ENCODE data around the gene PRR5L. TPM values are rescaled to one million over a fixed set of nuclear protein-coding genes. Genes with fewer than 3 reads are reported as not detected.
A peak's percentile ranks its signal among the peaks of the same experiment; 100 is the strongest.

Gene PRR5L
- total RNA-seq, 4 donors from 2014 or later: 8.8 to 29.7 (median 9.4) TPM

DNA sequence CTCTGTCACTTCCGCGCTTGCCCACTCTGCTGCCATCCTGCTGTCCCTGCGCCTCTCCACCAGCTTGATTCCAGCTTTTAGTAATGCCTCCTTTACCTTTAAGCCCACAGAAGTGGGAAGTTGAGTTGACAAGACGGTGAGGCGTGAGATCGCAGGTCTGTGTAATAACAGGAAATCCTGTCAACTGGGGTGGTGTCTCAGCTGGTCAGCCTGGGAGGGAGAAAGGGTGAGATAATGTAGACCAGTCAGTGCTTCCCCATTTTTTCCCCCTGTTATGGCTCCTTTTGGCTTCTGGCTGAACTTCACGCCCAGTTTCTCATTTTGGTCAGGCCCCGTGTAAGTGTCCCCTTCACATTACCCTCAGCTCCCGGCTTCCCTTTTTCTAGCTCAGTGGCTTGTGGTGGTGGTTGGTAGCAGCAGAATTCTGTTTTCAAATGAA, 115.1 kb downstream of the PRR5L start:
- Histone ChIP-seq H3K4me1 (peaks cover 0 to 42% (median 9%) of the 10 kb centered on the region in 4 donors), H3K4me3 (no peak overlapping the region), H3K36me3 (no peaks in the 10 kb centered on the region), H3K27ac (peak overlapping the region in 1 of 4 donors; percentile 39), H3K9me3 (no peaks in the 10 kb centered on the region), H3K27me3 (no peaks in the 10 kb centered on the region)
- DNase-seq (ENCODE audit: low spot score in 2 of 2): no peak
- WGBS, 2 donors: 81 to 85% methylated on average over 9 of the region's 9 CpGs
- TF ChIP-seq POLR2A (IDR thresholded peaks at IDR 0.05) (no peak), EP300 (IDR thresholded peaks at IDR 0.05) (peak in 1 of 2 donors; percentile 24)

DNA sequence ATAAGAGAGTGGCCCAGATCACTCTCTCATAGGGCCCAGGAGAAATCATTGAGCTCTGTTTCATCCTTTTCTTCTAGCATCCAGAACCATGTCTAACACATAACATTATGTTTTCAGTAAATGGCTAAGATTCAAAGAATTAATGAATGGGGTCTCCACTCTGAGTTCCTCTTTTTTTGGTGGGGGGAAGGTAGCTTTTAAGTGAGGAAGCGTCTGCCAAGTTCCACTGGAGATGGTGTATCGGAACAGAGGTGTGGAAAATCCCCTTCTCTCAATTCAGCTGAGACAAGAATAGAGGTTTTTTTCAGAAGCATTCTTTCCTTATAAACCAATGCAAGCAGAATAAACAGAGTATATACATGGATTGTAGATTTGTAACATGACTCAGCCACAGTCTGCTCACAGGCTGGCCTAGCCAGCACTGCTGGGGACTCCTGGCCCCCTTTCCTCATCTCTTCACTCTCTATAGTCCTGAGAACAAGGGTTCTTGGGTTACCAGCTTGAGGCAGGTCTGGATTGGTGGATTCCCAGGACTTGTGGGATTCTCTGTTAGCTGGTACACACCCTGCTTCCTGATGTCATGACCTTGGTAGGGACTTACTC, 116.8 kb downstream of the PRR5L start:
- Histone ChIP-seq H3K9me3 (no peaks in the 10 kb centered on the region), H3K4me3 (no peak overlapping the region), H3K4me1 (peaks cover 0 to 35% (median 9%) of the 10 kb centered on the region in 4 donors), H3K36me3 (no peaks in the 10 kb centered on the region), H3K27me3 (no peaks in the 10 kb centered on the region), H3K27ac (no peak overlapping the region)
- WGBS, 2 donors: 68 to 83% methylated on average over 2 of the region's 2 CpGs
- DNase-seq (ENCODE audit: low spot score in 2 of 2): no peak
- TF ChIP-seq POLR2A (IDR thresholded peaks at IDR 0.05) (no peak), EP300 (IDR thresholded peaks at IDR 0.05) (no peak)
- TF ChIP-seq, protein P1, sequence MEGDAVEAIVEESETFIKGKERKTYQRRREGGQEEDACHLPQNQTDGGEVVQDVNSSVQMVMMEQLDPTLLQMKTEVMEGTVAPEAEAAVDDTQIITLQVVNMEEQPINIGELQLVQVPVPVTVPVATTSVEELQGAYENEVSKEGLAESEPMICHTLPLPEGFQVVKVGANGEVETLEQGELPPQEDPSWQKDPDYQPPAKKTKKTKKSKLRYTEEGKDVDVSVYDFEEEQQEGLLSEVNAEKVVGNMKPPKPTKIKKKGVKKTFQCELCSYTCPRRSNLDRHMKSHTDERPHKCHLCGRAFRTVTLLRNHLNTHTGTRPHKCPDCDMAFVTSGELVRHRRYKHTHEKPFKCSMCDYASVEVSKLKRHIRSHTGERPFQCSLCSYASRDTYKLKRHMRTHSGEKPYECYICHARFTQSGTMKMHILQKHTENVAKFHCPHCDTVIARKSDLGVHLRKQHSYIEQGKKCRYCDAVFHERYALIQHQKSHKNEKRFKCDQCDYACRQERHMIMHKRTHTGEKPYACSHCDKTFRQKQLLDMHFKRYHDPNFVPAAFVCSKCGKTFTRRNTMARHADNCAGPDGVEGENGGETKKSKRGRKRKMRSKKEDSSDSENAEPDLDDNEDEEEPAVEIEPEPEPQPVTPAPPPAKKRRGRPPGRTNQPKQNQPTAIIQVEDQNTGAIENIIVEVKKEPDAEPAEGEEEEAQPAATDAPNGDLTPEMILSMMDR (IDR thresholded peaks at IDR 0.05): no peak

DNA sequence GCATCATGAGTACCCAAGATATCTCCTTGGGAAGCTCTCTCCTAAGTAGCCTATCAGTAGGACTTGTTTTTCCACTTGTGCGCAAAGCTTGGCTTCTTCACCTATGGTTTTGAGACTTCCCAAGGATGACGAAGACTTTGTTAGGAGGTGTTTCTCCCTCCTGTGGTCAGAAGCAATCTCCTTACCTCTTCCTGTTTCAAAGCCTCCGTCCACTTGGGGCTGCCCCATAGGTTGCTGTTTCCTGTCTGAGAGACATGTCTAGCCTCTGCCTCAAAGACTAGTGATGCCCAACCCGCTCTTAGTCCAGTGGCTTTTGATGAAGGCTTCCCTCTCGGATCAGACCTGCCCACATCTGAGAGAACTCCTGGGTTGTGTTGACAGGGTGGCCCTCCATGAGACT, 121.1 kb downstream of the PRR5L start:
- Histone ChIP-seq H3K4me1 (peaks cover 0 to 13% (median under 1%) of the 10 kb centered on the region in 4 donors), H3K4me3 (no peak overlapping the region), H3K27ac (no peak overlapping the region), H3K27me3 (no peaks in the 10 kb centered on the region), H3K9me3 (no peaks in the 10 kb centered on the region), H3K36me3 (no peaks in the 10 kb centered on the region)
- 71 to 79% methylated on average over 5 of the region's 5 CpGs for WGBS, 2 donors
- TF ChIP-seq POLR2A (IDR thresholded peaks at IDR 0.05) (no peak), EP300 (IDR thresholded peaks at IDR 0.05) (no peak)
- TF ChIP-seq, protein P1 (IDR thresholded peaks at IDR 0.05): no peak
- DNase-seq (ENCODE audit: low spot score in 2 of 2): no peak

DNA sequence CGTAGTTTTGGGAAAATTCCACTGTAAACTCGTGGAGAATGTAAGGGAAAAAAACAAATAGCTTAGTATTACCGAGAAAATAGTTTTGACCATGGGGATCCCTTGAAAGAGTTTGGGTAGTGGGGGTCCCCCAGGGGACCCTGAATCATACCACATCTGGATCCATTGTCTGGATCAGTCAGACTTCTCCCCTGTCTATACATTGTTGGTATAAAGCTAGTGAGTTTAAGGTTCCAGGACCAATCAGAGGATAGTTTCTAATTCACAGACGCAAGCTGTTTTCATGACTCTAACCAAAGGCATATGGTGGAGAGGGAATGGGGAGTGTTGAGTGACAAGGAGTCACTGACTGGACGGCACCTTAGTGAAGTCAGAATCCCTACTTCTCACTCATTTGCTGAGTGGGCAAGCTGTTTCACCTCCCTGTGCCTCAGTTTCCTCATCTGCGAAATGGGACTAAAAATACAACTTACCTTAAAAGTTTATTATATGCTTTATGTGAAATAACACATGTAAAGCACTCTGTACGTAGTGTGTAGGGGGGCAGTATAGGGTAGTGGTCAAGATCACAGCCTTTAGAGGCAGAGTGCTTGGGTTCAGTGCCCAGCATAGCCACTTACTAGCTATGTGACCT, 123.8 kb downstream of the PRR5L start:
- WGBS, 2 donors: 73 to 86% methylated on average over 7 of the region's 7 CpGs
- Histone ChIP-seq H3K27ac (no peak overlapping the region), H3K4me1 (peaks cover 0 to 15% (median 0%) of the 10 kb centered on the region in 4 donors), H3K4me3 (no peak overlapping the region), H3K36me3 (no peaks in the 10 kb centered on the region), H3K9me3 (no peaks in the 10 kb centered on the region), H3K27me3 (no peaks in the 10 kb centered on the region)
- DNase-seq (ENCODE audit: low spot score in 2 of 2): no peak
- TF ChIP-seq, protein P1 (IDR thresholded peaks at IDR 0.05): no peak
- no peak for TF ChIP-seq POLR2A (IDR thresholded peaks at IDR 0.05)
- no peak for TF ChIP-seq EP300 (IDR thresholded peaks at IDR 0.05)

DNA sequence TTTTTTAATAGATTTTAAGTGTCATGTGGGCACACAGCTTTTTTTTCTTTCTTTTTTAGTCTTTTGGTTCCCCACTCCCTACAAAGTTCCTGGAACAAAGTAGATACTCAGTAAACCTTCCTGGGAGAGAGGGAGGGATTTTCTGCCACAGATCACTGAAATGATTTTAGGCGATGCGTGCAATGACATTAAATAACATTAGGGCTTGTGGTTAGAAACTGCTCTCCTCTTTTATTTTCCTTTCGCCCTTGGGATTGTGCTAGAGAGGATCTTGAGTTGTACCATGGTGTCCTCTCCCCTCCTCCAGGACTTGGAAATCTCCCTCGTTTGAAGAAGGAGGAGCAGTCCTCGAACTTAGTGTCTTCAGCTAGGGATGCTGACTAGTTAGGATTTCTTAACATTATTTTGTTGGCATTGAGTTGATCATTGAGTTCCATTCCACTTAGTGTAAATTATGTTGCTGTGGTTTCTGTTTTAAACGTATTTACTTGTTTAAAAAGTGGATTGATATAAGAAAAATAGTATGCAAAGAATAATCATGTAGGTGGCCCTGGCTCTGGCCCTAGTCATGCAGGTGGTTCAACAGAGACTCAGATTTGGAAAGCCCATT, 125.6 kb downstream of the PRR5L start:
- DNase-seq (ENCODE audit: low spot score in 2 of 2): no peak
- Histone ChIP-seq H3K27ac (peak overlapping the region in 1 of 4 donors; percentile 57), H3K4me1 (peaks cover 0 to 33% (median 0%) of the 10 kb centered on the region in 4 donors), H3K36me3 (no peaks in the 10 kb centered on the region), H3K4me3 (no peak overlapping the region), H3K9me3 (no peaks in the 10 kb centered on the region), H3K27me3 (no peaks in the 10 kb centered on the region)
- WGBS, 2 donors: 73 to 77% methylated on average over 6 of the region's 6 CpGs
- TF ChIP-seq EP300 (IDR thresholded peaks at IDR 0.05) (no peak), POLR2A (IDR thresholded peaks at IDR 0.05) (no peak)
- TF ChIP-seq, protein P1 (IDR thresholded peaks at IDR 0.05): no peak

Data from tibial nerve (tissue), 4 donors.